Panc1 (cell line): Measurements from ENCODE around the gene COL5A1. TPM values are rescaled to one million over a fixed set of nuclear protein-coding genes. Genes with fewer than 3 reads are reported as not detected.

Experiments used
- ATAC-seq: fragments of 200-7000 bp; cut with Tn5 transposase; 2 replicates; pipeline ENCODE4 v1.9.1; 2020; ENCODE audit warnings: mild to moderate bottlenecking, moderate library complexity
- BruUV-seq: library from RNA; stranded (reverse); fragments of 400-500 nt; replicated peaks from 2 replicates; lab custom pipeline; 2021; lab: Mats Ljungman, UMichigan
- CTCF ChIA-PET: fragments of 300-600 bp; sonication (Branson Sonifier 250); formaldehyde crosslinking; loops from one replicate; lab custom pipeline; 2022; ENCODE audit warnings: antibody characterized with exemption; lab: Charles Lee
- POLR2A ChIA-PET: fragments of 300-600 bp; sonication (Branson Sonifier 250); formaldehyde crosslinking; loops from one replicate; lab custom pipeline; 2022; ENCODE audit warnings: antibody characterized with exemption; lab: Charles Lee
- DNase-seq: peaks from one replicate; pipeline ENCODE4 v3.0.0-alpha.2; 2010; ENCODE audit warnings: low read depth, low spot score
- H3K27ac ChIP-seq: 2 replicates; pipeline ENCODE4 v1.5.1; 2011; ENCODE audit warnings: mild to moderate bottlenecking, low read length, inconsistent platforms
- H3K27me3 ChIP-seq: fragments of 200-500 bp; sonication (Bioruptor generic); 2 replicates; pipeline ENCODE4 v1.6.0; 2014; ENCODE audit warnings: low read length, inconsistent platforms; ENCODE audit not compliant: control insufficient read depth, insufficient read depth
- H3K36me3 ChIP-seq: fragments of 200-500 bp; sonication (Bioruptor generic); 2 replicates; pipeline ENCODE4 v1.5.1; 2014; ENCODE audit warnings: inconsistent platforms, mild to moderate bottlenecking, low read length, moderate library complexity; ENCODE audit not compliant: control insufficient read depth, insufficient read depth
- H3K4me1 ChIP-seq: 2 replicates; pipeline ENCODE4 v1.5.1; 2011; ENCODE audit warnings: inconsistent platforms, mild to moderate bottlenecking, low read length, moderate library complexity; ENCODE audit not compliant: control insufficient read depth, insufficient read depth
- H3K4me3 ChIP-seq, 2 experiments: 2 replicates each; pipeline ENCODE4 v1.5.1; 2011 to 2012; ENCODE audit warnings: low read depth in 2 of 2, low read length in 2 of 2, mild to moderate bottlenecking in 2 of 2, inconsistent platforms in 1 of 2, moderate library complexity in 1 of 2
- H3K9me3 ChIP-seq: fragments of 200-500 bp; sonication (Bioruptor generic); 2 replicates; pipeline ENCODE4 v1.5.1; 2014; ENCODE audit warnings: low read depth, mild to moderate bottlenecking, inconsistent platforms, low read length, moderate library complexity; ENCODE audit not compliant: control insufficient read depth, insufficient read depth
- CTCF ChIP-seq: fragments of 450-650 bp; IDR thresholded peaks from 2 replicates; pipeline ENCODE4 v1.5.1; 2017; ENCODE audit warnings: mild to moderate bottlenecking
- POLR2AphosphoS5 ChIP-seq: IDR thresholded peaks from 2 replicates; pipeline ENCODE4 v1.6.1; 2012; ENCODE audit warnings: mild to moderate bottlenecking, low read depth, low read length, moderate library complexity
- REST ChIP-seq, 2 experiments: IDR thresholded peaks; 2 replicates each; pipeline ENCODE4 v1.6.1; 2011 to 2012; ENCODE audit warnings: low read depth in 2 of 2, control low read depth in 1 of 2, low read length in 1 of 2, mild to moderate bottlenecking in 1 of 2, moderate library complexity in 1 of 2; ENCODE audit not compliant: insufficient read depth in 1 of 2
- SIN3A ChIP-seq: IDR thresholded peaks from 2 replicates; pipeline ENCODE4 v1.6.1; 2012; ENCODE audit warnings: low read depth, mild to moderate bottlenecking, low read length, moderate library complexity, borderline replicate concordance; ENCODE audit not compliant: insufficient read depth
- TCF7L2 ChIP-seq: IDR thresholded peaks from 2 replicates; pipeline ENCODE4 v1.6.1; 2011; ENCODE audit warnings: mild to moderate bottlenecking, low read depth, low read length, inconsistent platforms
- in situ Hi-C: cut with HindIII; loops from 2 replicates; pipeline ENCODE4 v1.10.0; 2016; ENCODE audit warnings: low sequenced_read_pairs, low pct_unique_long_range_greater_than_20kb
- intact Hi-C: fragments of 100-400 bp; cut with micrococcal nuclease; formaldehyde crosslinking; loops from one replicate; pipeline ENCODE4 v1.10.0; 2022; ENCODE audit not compliant: unreplicated experiment
- total RNA-seq: library from RNA; stranded (reverse); gene quantifications from one replicate; pipeline ENCODE4 v1.2.1, GENCODE V29; 2021; ENCODE audit not compliant: unreplicated experiment

COL5A1 gene
- total RNA-seq, 1 experiment from 2014 or later = 5.7 TPM

- Histone ChIP-seq H3K36me3 (no peaks in the 10 kb centered on the region), H3K27me3 (no peaks in the 10 kb centered on the region), H3K4me1 (no peaks in the 10 kb centered on the region), H3K27ac (no peak overlapping the region), H3K9me3 (no peaks in the 10 kb centered on the region), H3K4me3 (no peak overlapping the region)
- ATAC-seq (no peak), DNase-seq (no peak)
- in situ Hi-C loops = no loop called here
- BruUV-seq = no TSS peak
- ChIA-PET POLR2A (no interaction called here), CTCF (no interaction called here)
- intact Hi-C loops = no loop called here
- TF ChIP-seq CTCF = no peak
- no peak for TF ChIP-seq REST (IDR thresholded peaks at IDR 0.05; ENCODE audit: insufficient read depth in 1 of 2, low read depth in 2 of 2, low read length in 1 of 2)
- TF ChIP-seq POLR2AphosphoS5 = no peak
- no peak for TF ChIP-seq SIN3A
- no peak for TF ChIP-seq TCF7L2
Observed at GRCh38 chr9:134626069-134626423, 15.6 kb upstream of the COL5A1 start.

GRCh38 chr9:134626571-134627416, 14.8 kb upstream of the COL5A1 start:
- ATAC-seq (no peak), DNase-seq (no peak)
- Histone ChIP-seq H3K27me3 (no peaks in the 10 kb centered on the region), H3K4me3 (no peak overlapping the region), H3K27ac (no peak overlapping the region), H3K36me3 (no peaks in the 10 kb centered on the region), H3K4me1 (no peaks in the 10 kb centered on the region), H3K9me3 (no peaks in the 10 kb centered on the region)
- BruUV-seq = no TSS peak
- in situ Hi-C loops = no loop called here
- no peak for TF ChIP-seq CTCF
- no peak for TF ChIP-seq SIN3A
- no peak for TF ChIP-seq TCF7L2
- no peak for TF ChIP-seq REST (IDR thresholded peaks at IDR 0.05; ENCODE audit: insufficient read depth in 1 of 2, low read depth in 2 of 2, low read length in 1 of 2)
- no peak for TF ChIP-seq POLR2AphosphoS5
- intact Hi-C loops = no loop called here
- POLR2A ChIA-PET = no interaction called here
- CTCF ChIA-PET = no interaction called here
